HG02763 (cell line): ENCODE results near the gene POLR3G.

Source experiments
- ATAC-seq: cut with Tn5 transposase; IDR thresholded peaks from one replicate; pipeline ENCODE4 v1.9.1; 2021; ENCODE audit warnings: mild to moderate bottlenecking, moderate library complexity; ENCODE audit not compliant: unreplicated experiment

POLR3G gene, protein sequence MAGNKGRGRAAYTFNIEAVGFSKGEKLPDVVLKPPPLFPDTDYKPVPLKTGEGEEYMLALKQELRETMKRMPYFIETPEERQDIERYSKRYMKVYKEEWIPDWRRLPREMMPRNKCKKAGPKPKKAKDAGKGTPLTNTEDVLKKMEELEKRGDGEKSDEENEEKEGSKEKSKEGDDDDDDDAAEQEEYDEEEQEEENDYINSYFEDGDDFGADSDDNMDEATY

DNA sequence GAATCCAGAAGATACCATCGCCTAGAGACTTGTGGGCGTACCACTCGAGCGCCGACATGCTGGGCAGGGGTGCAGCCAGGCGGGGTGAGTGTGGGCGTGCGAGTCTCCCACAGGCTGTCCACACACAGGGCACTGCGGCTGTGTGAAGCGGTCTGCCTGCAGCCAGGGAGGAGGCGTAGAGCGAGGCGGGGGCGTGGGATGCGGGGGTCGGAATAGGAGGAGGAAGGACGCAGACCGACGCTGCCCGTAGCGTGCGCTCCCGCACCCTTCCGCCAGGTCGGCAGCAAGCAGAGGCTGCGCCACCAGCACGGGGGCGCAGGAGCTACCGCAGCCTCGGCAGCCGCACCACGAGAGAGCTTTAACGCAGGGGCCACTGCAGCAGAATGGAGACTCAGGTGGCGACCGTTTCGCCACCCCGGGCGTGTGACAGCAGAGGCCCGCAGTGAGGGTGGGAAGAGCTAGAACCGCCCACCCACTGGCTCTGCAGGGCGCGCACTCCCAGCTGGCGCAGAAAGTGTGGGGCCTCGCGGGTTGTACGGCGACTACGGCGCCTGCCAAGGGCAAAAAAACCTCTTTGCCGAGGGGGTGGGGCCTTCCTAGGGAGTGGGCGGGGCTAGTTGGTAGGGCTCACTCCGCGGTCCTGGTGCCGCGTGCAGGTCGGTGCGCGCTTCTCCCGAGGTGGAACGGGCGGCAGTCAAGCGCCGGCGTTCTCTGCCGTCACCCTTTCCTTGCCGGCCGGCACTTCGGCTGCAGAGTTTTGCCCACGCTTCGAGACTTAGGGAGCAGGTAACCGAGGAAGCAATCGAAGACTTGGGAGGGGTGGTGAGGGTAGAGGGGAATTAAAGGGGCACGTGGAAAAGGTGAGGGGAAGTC is at the start of gene POLR3G, which contains the start of gene MBLAC2:
TSS of gene POLR3G (plus strand) at position 630 of the 873 bp plus-strand sequence. CDS start 10,704 bp downstream, outside the sequence.
TSS of gene MBLAC2 (minus strand) at position 537 of the 873 bp plus-strand sequence. CDS start at position 58, 479 bp downstream.
- ATAC-seq = peak; percentile 90

DNA sequence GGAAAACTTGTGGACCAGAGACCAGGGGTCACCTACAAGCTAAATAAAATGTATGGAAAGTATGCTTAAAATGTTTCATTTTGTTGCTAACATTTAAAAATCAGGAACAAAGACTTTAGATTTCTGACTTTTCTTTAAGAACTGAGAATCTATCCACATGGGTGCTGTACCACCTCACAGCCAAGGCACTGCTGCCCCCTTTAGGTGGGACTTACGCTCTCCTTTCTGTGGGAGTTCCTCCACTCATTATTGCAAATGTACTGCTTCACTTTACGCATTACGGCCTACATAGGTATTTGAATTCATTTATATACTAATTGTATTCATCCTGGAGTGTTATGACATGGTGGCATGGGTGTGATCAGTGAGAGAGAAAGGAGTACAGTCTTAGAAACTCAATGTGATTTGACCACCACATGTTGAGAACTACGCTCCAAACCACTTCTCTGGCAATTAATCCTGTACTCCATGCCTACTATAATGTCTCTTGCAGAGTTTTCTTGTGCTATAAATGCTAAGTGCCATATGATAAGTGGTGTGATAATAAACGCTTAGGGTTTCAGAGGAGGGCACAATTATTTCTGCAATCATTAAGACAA is 40.4 kb upstream of the POLR3G start:
- ATAC-seq = peak; percentile 54

DNA sequence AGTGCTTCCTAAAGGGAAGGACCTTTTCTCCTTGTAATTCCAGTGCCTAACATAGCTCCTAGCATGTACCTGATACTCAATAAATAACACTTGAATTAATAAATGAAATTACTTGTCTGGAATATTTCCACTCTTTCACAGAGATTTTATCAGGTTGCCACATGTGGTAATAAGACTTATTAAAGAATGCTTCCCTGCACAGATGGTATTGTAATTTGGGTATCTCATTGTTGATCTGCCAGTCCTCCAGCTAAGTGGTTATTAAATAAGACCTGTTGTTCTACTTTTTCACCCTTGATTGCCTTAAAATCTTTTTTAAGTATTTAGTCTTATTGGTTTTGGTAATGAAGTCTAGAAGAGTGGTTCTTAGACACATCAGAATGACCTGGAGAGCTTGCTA is 37.0 kb upstream of the POLR3G start:
- ATAC-seq = no peak

DNA sequence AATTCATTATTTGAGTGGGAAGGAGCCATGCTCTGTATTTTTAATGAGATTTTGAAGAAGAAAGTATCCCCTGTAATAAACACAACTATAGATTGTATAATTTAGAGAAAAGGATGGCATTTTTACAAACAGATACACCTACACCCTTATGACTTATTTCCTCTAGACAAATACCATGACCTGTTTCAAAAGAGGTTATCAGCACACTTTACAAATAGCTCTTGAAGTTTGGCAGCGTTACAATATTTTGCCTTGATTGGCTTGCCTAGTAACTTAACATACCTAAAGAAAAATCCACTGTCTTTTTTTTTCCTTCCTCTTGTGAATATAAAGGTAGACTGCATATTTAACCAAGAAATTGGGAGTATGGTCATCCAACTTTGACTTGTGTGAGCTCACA is 36.6 kb upstream of the POLR3G start:
- ATAC-seq = no peak

DNA sequence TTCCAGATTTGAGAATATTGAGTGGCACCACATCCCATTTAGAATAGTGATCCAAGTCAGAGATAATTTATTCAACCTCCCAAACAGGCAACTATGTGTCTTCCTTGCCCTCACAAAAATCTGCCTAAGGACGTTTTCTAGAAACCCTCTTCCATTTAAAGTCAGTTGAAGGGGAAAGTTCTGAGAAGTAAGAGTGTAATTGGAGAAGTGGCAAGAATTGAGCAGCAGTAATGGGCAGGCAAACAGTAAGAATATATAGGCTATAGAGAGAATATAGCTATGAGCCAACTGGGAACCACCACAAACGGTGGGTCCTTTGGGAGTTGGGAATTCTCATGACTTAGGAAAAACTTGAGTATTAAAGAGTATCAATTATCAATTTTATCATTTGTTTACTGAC is 34.0 kb upstream of the POLR3G start:
- ATAC-seq = no peak

DNA sequence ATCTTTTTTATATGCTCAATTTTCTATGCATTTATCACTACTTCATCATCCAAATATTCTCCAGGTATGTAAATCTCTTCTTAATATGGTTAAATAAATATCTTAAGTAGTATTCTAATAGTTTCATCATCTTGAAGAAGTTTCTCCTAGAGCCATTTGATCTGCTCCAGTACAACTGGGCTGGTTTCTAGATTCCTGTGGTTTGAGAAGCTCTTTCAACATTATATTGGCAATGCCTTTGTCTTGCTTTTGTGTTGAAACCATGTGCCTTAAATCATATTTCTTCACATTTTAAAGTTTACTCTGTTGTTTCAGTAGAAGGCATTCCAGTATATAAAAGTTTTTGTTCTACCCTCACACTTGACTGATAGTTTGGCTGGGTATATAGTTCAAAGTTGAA is 27.7 kb upstream of the POLR3G start:
- no peak for ATAC-seq

DNA sequence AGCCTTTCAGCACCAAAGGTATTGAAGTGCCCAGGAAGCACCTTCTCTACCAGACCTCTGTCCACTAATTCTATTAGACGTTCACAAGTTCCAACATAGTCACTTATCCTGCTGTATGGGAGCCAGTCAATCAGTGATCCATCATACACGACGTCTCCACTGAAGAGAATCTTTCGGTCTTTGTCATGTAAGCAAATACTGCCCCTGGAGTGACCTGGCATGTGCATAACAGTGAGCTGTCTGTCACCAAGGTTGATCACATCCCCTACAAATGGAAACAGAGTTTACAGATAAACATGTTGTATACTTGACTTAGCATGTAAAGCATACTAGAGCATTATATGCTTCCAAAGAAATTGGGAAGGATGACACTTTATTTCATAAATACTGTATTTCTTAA is 13.4 kb upstream of the POLR3G start:
- ATAC-seq = no peak

DNA sequence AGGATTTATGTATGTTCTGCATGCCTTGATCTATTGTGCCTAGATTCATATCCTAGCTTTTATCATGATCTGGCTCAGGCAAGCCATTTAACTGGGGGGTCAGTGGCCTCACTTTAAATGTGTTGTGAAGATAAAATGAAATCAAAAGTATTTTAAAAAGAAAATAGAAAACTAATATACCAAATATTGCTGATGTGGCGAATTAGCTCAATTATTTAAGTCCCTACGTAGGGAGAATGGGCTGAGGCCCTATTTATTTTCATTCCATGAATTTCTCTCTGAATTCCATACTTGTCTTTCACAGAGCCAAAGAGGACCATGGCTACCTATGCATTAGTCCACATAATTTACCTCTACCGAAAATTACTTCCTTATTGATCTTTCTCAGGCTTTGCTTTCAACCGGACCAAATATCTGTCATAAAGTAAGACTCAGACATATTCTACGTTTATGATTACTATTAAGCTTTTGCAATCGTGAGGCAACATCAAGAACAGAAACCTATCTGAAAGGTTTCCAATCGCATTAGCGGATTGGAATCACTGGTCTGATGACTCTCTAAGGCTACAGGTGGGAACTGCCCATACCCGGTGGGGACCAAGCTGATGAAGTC is 1.8 kb upstream of the POLR3G start:
- ATAC-seq = no peak

DNA sequence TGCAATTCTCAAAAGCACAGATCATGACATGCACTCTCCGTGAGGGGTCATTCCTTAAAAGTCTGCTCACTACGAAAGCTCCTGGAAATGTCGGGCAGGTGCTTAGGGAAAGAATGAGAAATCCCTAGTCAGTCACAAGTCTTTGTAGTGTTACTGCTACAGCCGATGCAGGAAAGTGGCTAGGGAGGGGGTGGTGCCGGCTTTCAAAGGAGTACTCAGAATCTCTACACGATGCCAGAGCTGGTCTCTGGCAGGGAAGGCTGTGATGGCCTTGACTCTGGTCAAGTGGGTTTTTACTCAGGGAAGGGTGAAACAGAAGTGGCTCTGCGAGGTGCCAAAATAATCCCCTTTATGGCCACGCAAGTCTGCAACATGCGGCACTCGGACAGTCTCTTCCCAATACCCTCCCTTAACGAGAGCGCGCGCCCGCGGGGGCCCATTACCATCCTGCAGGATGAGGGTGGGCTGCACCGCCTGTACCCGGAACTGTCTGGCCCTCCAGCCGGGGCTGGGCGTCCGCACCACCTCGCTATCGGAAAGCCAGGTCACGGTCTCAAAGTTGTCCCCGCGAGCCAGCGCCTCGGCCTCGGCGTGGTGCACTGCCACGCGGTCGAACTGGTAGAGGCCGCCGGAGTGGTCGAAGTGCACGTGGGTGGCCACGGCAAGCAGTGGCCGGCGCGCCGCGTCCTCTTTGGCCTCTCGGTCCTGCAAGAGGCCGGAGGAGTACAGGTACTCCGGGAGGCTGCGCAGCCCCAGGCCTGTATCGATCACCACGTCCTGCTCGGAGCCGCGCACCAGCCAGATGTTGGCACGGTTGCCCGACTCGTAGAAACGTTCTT is 1.0 kb upstream of the POLR3G start:
- peak; percentile 19 for ATAC-seq

DNA sequence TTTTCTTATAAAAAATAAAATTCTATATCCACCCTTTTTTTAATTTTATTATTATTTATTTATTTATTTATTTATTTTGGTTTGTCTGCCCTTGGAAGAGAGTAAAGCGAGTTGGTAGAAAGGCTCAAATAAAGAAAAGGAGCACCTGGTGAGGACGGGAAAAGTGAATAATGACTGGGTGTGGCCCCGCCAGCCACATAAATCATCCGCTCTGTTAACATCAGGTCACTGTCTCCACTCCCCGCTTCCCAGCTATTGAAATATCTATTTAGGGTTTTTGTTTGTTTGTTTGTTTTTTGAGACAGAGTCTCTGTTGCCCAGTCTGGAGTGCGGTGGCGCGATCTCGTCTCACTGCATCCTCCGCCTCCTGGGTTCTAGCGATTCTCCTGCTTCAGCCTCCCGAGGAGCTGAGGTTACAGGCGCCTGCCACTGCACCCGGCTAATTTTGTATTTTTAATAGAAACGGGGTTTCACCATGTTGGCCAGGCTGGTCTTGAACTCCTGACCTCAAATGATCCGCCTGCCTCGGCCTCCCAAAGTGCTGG is 844 bp downstream of the POLR3G start:
- ATAC-seq = no peak

DNA sequence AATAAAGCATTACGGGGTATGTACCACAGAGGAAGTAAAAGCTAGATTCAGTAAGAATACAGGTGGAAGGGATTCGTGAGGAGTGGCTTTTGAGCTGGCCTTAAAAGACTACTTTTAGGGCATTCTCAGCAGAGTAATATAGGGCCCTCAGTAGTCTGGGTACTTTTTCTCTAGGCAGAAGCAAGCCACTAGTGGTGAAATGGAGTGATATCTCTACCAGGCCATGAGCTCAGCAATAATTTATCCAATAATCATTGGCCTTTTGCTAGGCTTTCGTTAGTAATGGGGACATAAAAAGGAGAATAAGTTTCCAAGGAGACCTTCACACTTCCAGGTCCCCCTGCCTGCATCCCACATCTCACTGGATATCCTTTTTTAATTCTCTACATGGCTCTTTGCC is 1.7 kb downstream of the POLR3G start:
- no peak for ATAC-seq

DNA sequence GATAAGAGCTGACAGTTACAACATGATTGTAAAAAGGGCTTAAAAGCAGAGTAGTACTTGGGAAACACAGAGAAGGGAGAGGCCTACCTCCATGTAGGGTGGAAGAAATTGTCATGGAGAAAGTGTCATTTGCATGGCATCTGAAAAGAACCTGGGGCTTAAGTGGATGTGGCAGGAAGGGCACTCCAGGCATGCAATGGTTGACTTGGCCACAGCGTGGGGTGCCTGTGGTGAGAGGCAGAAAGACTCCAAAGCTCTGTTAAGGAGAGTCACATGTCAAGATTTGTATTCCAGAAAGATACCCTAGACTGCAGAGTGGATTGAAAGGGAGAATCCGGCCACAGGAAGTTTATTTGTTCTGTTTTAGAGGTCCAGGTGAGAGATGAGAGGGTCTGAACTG is 2.4 kb downstream of the POLR3G start:
- ATAC-seq = no peak

DNA sequence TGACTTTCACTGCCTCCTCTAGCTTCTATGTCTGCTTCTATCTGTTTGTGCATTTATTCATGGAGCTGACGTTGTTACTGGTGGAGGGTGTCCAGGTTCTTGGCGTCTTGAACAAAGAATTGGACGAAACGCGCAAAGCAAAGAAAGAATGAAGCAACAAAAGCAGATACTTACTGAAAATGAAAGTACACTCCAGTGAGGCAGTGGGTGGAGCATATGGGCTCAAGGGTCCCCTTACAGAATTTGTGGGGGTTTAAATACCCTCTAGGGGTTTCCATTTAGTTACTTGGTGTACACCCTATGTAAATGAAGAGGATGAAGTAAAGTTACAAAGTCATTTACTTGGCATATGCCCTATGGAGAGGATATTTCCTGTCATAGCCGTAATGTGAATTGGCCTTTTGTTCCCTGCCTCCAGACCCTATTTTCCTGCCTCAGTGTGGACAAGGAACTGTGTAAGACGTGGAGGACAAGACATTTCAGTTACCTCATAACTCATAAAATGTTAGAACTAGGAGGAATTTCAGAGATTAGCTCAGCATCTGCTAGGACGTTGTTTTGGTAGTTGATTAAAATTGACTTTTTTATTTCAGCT is 3.1 kb downstream of the POLR3G start:
- ATAC-seq = no peak

DNA sequence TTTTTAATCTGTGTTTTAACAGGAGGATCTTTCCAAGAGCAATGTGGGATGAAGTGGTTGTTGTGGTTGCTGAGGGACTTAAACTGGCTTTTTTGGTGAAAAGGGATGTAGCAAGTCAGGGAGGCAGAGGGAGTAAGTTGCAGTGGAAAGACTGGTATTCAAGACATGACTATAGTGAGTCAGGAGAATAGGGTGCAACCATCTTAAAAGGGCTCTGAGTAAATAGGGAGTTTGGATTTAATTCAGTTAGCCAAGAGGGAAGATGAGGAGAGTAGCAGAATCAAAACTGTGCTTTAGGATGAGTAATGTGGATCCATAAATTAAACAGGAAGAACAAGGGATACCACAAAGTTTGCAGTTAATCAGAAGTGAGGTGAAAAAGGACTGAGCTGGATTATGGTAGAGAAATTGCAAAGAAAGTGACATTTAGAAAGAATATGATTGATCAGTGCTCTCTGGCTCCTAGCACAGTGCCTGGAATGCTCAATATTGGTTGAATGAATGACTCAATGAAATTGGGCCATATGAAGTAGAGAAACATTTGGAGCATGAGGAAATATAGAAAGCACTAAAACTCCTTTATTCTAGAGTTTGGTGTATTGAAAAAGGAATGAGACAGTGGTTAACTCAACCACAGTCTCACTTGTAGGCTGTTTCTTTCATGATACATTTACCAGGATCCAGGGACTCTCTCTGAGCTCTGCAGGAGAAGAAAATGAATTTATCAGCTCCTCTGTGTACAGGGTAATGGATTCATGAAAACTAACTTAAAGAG is 5.1 kb downstream of the POLR3G start:
- ATAC-seq = no peak

DNA sequence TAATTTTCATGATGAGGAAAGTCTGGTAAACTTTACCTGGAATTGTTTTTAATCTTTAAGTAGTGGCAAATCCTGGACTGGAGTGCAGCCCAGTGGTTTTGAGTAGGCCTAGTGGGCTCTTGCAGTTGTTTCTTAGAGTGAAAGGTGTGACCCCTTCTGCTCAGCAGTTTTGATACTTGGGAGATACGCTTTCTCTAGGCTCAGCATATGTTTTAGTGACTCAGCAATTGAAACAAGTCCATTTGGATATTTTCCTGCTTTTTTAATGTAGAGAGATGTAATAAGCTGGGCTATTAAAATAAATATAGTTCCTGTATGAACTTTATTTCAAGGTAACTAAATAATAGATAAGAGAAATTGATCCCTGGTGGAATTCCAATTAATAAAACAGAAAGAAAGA is 6.0 kb downstream of the POLR3G start:
- ATAC-seq = no peak

DNA sequence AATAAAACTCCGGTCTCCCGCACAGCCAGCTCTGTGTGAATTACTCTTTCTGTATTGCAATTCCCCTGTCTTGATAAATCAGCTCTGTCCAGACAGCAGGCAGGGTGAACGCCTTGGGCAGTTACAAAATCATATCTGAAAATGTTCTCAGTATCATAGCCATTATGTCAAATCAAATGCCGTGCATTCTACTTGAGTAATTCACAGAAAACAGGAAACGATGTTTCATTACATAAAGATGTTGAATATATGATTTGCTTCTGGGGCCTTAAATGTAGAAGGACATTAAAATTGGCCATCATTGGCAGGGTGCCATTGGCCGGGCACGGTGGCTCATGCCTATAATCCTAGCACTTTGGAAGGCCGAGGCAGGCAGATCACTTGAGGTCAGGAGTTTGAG is 8.5 kb downstream of the POLR3G start:
- no peak for ATAC-seq

DNA sequence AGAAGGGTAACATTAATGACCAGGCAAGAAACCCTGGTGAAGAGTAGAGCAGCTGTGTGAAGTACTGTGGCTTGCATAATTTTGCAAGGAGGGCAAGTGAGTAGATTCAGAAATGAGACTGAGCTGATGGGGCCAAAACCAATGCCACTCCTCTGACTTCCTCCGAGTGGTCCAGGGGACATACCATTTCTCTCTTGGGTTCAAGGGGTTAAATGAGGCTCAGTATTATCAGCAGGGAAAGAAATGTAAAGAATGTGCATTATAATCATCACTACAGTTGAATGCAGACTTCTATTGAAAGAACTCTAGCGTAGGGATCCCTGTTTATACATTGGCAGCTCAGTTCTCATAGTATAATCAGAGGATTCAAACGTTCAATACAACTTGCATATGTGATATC is 9.9 kb downstream of the POLR3G start:
- ATAC-seq = no peak

DNA sequence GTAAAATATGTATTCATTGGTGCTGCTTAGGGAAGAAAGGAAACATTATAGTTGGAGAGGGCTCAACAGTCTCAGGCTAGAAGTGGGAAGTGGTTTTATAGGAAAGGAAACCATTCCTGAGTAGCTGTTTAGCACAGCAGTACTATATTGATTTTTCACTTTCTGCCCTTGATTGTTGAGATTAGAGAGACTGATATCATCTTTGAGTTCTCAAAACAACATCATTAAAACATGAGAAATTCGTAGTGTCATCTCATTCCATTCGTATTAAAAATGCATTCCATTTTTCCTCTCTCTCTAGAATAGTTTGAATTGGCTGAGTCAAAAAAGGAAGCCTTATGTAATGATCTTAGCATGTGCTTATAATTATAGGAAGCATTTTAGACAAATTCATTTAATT is 14.1 kb downstream of the POLR3G start:
- no peak for ATAC-seq

DNA sequence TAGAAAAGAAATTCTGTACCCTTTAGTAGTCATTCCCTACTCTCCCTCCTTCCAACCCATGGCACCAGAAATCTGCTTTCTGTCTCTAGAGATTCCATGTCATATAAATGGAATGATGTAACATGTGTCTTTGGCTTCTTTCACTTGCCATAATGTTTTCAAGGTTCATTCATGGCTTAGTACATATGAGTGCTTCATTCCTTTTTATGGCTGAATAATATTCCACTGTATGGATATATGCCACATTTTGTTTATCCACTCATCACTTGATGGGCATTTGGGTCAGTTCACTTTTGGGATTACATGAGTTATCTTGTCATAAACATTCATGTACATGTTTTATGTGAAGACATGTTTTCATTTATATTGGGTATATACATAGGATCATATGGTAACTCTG is 19.4 kb downstream of the POLR3G start:
- no peak for ATAC-seq
